WTC11 (cell line): Measurements from ENCODE around the gene MEGF9. TPM values are rescaled to one million over a fixed set of nuclear protein-coding genes. Genes with fewer than 3 reads are reported as not detected.

Experiments used
- ATAC-seq: fragments of 200-7000 bp; cut with Tn5 transposase; 2 replicates; pipeline ENCODE4 v1.10.0; 2021; ENCODE audit warnings: mild to moderate bottlenecking, moderate library complexity
- CTCF ChIA-PET: fragments of 300-600 bp; sonication (Branson Sonifier 250); formaldehyde crosslinking; loops from one replicate; lab custom pipeline; 2021; ENCODE audit warnings: antibody characterized with exemption; lab: Charles Lee
- POLR2A ChIA-PET: fragments of 350-600 bp; sonication (Branson Sonifier 250); formaldehyde crosslinking; loops from one replicate; lab custom pipeline; 2021; ENCODE audit warnings: antibody characterized with exemption; lab: Charles Lee
- DNase-seq: peaks from one replicate; pipeline ENCODE4 v3.0.0; 2021; ENCODE audit warnings: low spot score
- H3K27ac Mint-ChIP-seq: 2 replicates; pipeline ENCODE4 v1.8.0; 2021; ENCODE audit warnings: mixed read lengths
- H3K27me3 Mint-ChIP-seq: 2 replicates; pipeline ENCODE4 v1.8.0; 2021; ENCODE audit warnings: low read depth, mild to moderate bottlenecking, moderate library complexity, mixed read lengths
- H3K36me3 Mint-ChIP-seq: 2 replicates; pipeline ENCODE4 v1.8.0; 2021; ENCODE audit warnings: mixed read lengths
- H3K4me1 Mint-ChIP-seq: 2 replicates; pipeline ENCODE4 v1.8.0; 2022; ENCODE audit warnings: mixed read lengths
- H3K4me3 Mint-ChIP-seq: 2 replicates; pipeline ENCODE4 v1.8.0; 2021; ENCODE audit warnings: mild to moderate bottlenecking, moderate library complexity, mixed read lengths
- H3K9me3 Mint-ChIP-seq: 2 replicates; pipeline ENCODE4 v1.8.0; 2021; ENCODE audit warnings: mixed read lengths
- AR ChIP-seq: fragments of 250-450 bp; sonication (Bioruptor Pico); IDR thresholded peaks from 2 replicates; pipeline ENCODE4 v1.9.0; 2021; ENCODE audit warnings: mild to moderate bottlenecking
- ATF2 ChIP-seq: sonication (generic); formaldehyde crosslinking; IDR thresholded peaks from 2 replicates; pipeline ENCODE4 v1.8.1; 2022; ENCODE audit warnings: low read depth, missing genetic modification reagents, borderline replicate concordance
- CDX4 ChIP-seq: fragments of 250-450 bp; sonication (Bioruptor Pico); IDR thresholded peaks from 2 replicates; pipeline ENCODE4 v1.9.0; 2021; ENCODE audit warnings: moderate library complexity, mild to moderate bottlenecking, inconsistent platforms, borderline replicate concordance
- CREM ChIP-seq: sonication (generic); formaldehyde crosslinking; IDR thresholded peaks from 2 replicates; pipeline ENCODE4 v1.8.1; 2022; ENCODE audit warnings: mild to moderate bottlenecking, missing genetic modification reagents, moderate library complexity
- ELF4 ChIP-seq: sonication (generic); formaldehyde crosslinking; IDR thresholded peaks from 2 replicates; pipeline ENCODE4 v1.8.1; 2022; ENCODE audit warnings: low read depth, mild to moderate bottlenecking, moderate library complexity, missing genetic modification reagents
- EMX1 ChIP-seq: fragments of 250-450 bp; sonication (Bioruptor Pico); IDR thresholded peaks from 2 replicates; pipeline ENCODE4 v1.8.0; 2021; ENCODE audit warnings: mild to moderate bottlenecking
- JAZF1 ChIP-seq: fragments of 250-450 bp; sonication (Bioruptor Pico); IDR thresholded peaks from 2 replicates; pipeline ENCODE4 v1.9.0; 2021; ENCODE audit warnings: moderate library complexity, mild to moderate bottlenecking, inconsistent platforms
- JUN ChIP-seq: sonication (generic); formaldehyde crosslinking; IDR thresholded peaks from 2 replicates; pipeline ENCODE4 v1.8.0; 2023; ENCODE audit warnings: mild to moderate bottlenecking, missing genetic modification reagents
- MAX ChIP-seq: sonication (generic); formaldehyde crosslinking; IDR thresholded peaks from 2 replicates; pipeline ENCODE4 v1.8.0; 2022; ENCODE audit warnings: mild to moderate bottlenecking, missing genetic modification reagents
- MLX ChIP-seq: sonication (generic); formaldehyde crosslinking; IDR thresholded peaks from 2 replicates; pipeline ENCODE4 v1.8.1; 2023; ENCODE audit warnings: mild to moderate bottlenecking, missing genetic modification reagents, moderate library complexity
- MYBL2 ChIP-seq: sonication (generic); formaldehyde crosslinking; IDR thresholded peaks from 2 replicates; pipeline ENCODE4 v1.8.1; 2023; ENCODE audit warnings: mild to moderate bottlenecking, moderate library complexity, missing genetic modification reagents
- NFATC4 ChIP-seq: fragments of 250-450 bp; sonication (Bioruptor Pico); IDR thresholded peaks from 2 replicates; pipeline ENCODE4 v1.9.0; 2021; ENCODE audit warnings: mild to moderate bottlenecking
- NFE2L1 ChIP-seq: sonication (generic); formaldehyde crosslinking; IDR thresholded peaks from 2 replicates; pipeline ENCODE4 v1.8.1; 2023; ENCODE audit warnings: missing genetic modification reagents
- NFYB ChIP-seq: sonication (generic); formaldehyde crosslinking; conservative IDR thresholded peaks from 2 replicates; pipeline ENCODE4 v1.8.0; 2022; ENCODE audit warnings: low read depth, missing genetic modification reagents
- NR1H2 ChIP-seq: sonication (generic); formaldehyde crosslinking; IDR thresholded peaks from 2 replicates; pipeline ENCODE4 v1.9.0; 2021; ENCODE audit warnings: mild to moderate bottlenecking, moderate library complexity, missing genetic modification reagents
- OVOL2 ChIP-seq: fragments of 250-450 bp; sonication (Bioruptor Pico); IDR thresholded peaks from 2 replicates; pipeline ENCODE4 v1.9.0; 2021; ENCODE audit warnings: mild to moderate bottlenecking, borderline replicate concordance
- PRRX2 ChIP-seq: fragments of 250-450 bp; sonication (Bioruptor Pico); IDR thresholded peaks from 2 replicates; pipeline ENCODE4 v1.8.0; 2021; ENCODE audit warnings: mild to moderate bottlenecking
- TEAD1 ChIP-seq: sonication (generic); formaldehyde crosslinking; IDR thresholded peaks from 2 replicates; pipeline ENCODE4 v1.8.0; 2022; ENCODE audit warnings: mild to moderate bottlenecking, missing genetic modification reagents
- USF1 ChIP-seq: sonication (generic); formaldehyde crosslinking; IDR thresholded peaks from 2 replicates; pipeline ENCODE4 v1.8.0; 2022; ENCODE audit warnings: mild to moderate bottlenecking, missing genetic modification reagents
- ZMAT4 ChIP-seq: fragments of 250-450 bp; sonication (Bioruptor Pico); IDR thresholded peaks from 2 replicates; pipeline ENCODE4 v1.9.0; 2021; ENCODE audit warnings: mild to moderate bottlenecking
- total RNA-seq: library from RNA; stranded (reverse); gene quantifications from 3 replicates; pipeline ENCODE4 v1.2.3, GENCODE V29; 2021

Gene MEGF9
- total RNA-seq, 1 experiment from 2014 or later: 0.92 TPM

GRCh38 chr9:120662513-120662912 lies 51.8 kb downstream of the MEGF9 start:
- Mint-ChIP-seq H3K27me3 (peaks cover 18% of the 10 kb centered on the region), H3K27ac (no peak overlapping the region), H3K9me3 (peaks cover 4% of the 10 kb centered on the region; the same call in 1 of the 2 replicates), H3K4me1 (no peaks in the 10 kb centered on the region), H3K36me3 (no peaks in the 10 kb centered on the region), H3K4me3 (no peak overlapping the region)
- DNase-seq: no peak
- no peak for ATAC-seq
- CTCF ChIA-PET: interaction anchor here (1.4 kb wide), 1 partner anchor 51 kb away, joined by 4 read pairs; no protein-coding TSS in a partner anchor
- POLR2A ChIA-PET: no interaction called here
- TF ChIP-seq ATF2 (CRISPR knock-in tag): no peak
- no peak for TF ChIP-seq OVOL2 (CRISPR knock-in tag)
- TF ChIP-seq MLX: no peak
- no peak for TF ChIP-seq AR
- TF ChIP-seq CREM (CRISPR knock-in tag): no peak
- no peak for TF ChIP-seq JUN (CRISPR knock-in tag)
- TF ChIP-seq MAX (CRISPR knock-in tag): no peak
- TF ChIP-seq USF1 (CRISPR knock-in tag): no peak
- no peak for TF ChIP-seq PRRX2 (CRISPR knock-in tag)
- TF ChIP-seq TEAD1: no peak
- TF ChIP-seq ELF4 (CRISPR knock-in tag): no peak
- no peak for TF ChIP-seq NFYB
- no peak for TF ChIP-seq NFATC4
- no peak for TF ChIP-seq CDX4
- no peak for TF ChIP-seq JAZF1 (CRISPR knock-in tag)

- Mint-ChIP-seq H3K27ac (no peak overlapping the region), H3K36me3 (no peaks in the 10 kb centered on the region), H3K9me3 (no peaks in the 10 kb centered on the region), H3K4me3 (no peak overlapping the region), H3K4me1 (no peaks in the 10 kb centered on the region), H3K27me3 (peaks cover 3% of the 10 kb centered on the region)
- TF ChIP-seq NR1H2 (CRISPR knock-in tag) (no peak), NFE2L1 (CRISPR knock-in tag) (no peak), MYBL2 (CRISPR knock-in tag) (no peak), ATF2 (CRISPR knock-in tag) (no peak), EMX1 (CRISPR knock-in tag) (no peak), ZMAT4 (CRISPR knock-in tag) (no peak), NFYB (no peak)
- ChIA-PET CTCF (no interaction called here), POLR2A (no interaction called here)
- no peak for DNase-seq
- no peak for ATAC-seq
Observed at GRCh38 chr9:120659676-120660075, 54.6 kb downstream of the MEGF9 start.
